DMS 273 (cell line): ENCODE measurements around the gene CCDC171.
"Not testable (repeated sequence)": the region's sequence is repeated elsewhere in the genome, so short reads cannot be mapped to it uniquely, and the experiment has no call there.

Experiments used
- DNase-seq: peaks from one replicate; lab custom pipeline; 2025; ENCODE audit not compliant: unreplicated experiment; lab: John Stamatoyannopoulos, UW

Gene CCDC171

DNA sequence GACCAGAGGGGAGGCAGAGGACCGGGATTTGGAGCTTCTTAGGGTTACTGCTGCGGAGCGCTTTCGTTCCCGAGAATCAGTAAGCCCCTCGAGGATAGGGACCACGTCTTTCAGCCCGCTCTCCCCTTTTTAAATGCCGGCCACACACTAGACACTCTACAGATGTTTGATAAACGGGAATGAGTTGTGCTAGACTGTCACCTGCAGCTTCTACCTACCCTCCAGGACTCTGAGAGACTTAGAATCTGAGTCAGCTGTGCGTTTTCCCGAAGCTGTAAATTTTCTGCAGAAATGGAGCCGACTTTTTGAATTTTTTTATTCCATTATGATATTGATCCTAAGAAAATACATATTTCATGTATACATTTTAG is 670 bp downstream of the CCDC171 start:
- no peak for DNase-seq

DNA sequence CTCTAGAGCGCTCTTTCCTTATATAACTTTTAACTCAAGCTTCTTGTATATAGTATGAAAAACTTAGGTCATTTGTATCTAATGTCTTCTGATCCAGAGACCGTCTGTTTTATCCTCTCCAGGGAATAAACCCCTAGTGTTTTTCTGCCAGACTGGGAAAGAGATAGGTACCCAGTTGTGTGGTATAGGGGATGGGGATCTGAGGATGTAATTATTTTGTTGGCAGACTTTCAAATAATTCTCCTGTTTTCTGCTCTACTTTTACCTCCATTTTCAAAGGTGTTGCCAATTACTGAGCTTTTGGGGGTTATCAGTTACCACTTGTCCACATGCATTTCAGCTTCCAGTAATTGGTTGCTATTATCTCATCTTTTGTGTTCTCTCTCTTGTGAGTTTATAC is 17.9 kb downstream of the CCDC171 start:
- DNase-seq: peak; percentile 61

DNA sequence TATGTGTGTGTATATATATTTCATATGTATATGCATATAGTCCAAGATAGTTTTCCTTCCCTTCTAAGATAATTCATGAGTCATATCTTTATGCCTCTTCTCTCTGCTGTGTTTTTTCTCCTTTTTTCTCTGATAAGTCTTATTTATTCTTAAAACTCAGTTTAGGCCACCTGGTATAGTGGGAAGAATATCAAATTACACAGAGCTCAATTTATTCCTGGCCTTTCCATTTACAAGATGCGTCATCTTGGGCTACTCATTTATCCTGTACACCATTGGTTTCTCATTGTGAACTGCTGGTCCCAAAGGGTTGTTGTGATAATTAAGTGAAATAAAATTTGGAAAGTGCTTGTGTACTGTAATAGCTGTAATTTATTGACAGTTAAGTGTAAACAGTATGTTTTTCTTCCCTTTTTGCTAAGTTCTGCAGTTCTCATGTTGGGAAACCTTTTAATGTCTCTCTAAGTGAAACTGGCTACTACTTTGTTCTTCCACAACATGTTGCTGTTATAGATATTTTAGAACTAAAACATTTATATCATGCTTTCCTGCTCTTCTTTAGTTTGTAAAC is 19.4 kb downstream of the CCDC171 start:
- DNase-seq: peak; percentile 70

DNA sequence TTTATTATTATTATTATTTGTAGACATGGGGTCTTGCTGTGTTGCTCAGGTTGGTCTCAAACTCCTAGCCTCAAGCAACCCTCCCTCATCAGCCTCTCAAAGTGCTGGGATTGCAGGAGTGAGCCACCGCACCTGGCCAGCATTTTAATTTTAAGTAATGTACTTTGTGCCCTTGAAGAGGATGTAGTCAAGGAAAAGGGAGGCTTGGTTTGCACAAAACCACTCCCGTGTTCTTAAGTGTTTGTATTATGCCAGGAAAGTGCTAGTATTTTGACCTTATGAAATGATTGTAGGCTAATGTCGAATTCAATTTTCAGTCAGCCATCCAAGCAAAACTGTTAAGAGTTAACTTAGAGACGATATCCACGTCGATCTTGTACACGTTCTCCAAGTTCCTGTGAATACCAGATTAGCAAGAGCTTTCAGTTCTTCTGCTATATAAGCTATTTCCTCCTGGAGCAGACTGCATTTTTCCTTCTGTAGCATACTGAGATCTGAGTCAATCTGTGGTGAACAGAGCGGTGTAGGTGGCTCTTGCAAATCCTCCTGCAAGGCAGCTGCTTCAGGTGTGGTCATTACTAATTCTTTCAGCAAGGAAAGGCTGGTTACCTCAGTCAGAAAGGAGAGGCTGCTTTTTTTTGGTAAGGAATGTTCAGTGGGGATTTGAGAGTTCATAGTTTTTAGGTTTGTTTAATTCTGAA is 23.7 kb downstream of the CCDC171 start:
- DNase-seq: no peak

DNA sequence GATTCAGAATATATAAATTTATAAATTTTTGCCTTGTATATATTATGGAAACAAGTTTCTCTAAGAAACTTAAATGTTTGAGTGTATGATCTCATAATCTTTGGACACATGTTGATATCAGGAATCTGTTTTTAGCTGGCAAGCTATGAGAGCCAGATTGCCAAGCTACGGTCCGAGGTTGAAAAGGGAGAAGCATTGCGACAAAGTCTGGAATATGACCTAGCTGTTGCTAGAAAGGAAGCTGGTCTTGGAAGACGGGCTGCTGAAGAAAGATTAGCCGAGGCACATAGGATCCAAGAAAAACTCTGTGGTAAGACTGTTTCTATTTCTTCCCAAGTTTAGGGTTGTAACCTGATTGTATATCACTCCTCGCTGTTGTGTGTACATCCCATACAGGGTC is 25.9 kb downstream of the CCDC171 start:
- peak; percentile 4 for DNase-seq

DNA sequence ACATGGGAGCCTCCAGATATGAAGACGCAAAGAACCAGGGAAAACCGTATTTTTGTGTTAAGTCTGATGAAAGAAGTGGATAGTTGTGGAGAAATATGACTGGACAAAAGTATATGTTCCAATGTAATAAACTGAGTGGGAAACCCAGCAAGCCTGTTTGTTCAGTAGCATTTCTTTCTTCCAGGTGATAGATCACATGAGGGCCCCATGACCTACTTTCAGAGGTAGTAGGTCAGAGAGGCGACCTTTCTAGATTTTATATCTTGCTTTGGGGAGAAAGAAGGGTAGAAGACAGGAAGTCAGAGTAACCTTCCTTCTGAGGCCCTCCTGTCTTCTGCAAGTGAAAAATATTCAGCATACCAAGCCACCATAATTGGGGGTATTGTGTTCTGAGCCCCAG is 31.5 kb downstream of the CCDC171 start:
- no peak for DNase-seq

DNA sequence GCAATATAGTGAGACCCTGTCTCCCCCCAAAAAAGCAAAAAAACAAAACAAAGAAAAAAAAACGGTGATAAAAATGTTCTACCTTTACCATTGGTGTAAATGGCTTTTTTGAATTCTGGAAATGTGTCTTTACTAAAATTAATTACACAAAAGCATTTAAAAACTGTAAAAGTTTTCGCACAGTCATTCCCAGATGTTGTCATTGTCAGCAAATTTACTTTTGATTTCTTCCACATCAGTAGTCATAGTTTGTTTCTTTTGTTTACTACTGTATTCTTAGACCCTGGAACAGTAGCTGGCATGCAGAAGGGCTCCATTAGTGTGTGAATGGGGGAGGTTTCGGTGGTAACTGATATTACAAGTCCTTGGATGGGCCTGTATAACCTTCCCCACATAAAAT is 39.5 kb downstream of the CCDC171 start:
- no peak for DNase-seq

DNA sequence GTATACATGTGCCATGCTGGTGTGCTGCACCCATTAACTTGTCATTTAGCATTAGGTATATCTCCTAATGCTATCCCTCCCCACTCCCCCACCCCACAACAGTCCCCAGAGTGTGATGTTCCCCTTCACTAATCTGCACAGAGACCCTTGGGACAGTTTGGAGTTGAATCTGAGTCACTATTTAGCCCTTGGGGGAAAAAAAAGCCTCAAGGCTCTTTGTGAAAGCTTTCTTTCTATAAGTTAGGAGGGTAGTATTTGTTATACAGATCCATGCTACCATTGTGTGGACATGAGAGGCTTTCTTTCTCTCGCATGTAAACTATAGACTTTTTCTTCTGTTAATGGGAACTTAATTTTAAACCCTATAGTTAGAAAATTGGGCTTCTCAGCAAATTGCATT is 40.1 kb downstream of the CCDC171 start:
- not testable (repeated sequence) for DNase-seq

DNA sequence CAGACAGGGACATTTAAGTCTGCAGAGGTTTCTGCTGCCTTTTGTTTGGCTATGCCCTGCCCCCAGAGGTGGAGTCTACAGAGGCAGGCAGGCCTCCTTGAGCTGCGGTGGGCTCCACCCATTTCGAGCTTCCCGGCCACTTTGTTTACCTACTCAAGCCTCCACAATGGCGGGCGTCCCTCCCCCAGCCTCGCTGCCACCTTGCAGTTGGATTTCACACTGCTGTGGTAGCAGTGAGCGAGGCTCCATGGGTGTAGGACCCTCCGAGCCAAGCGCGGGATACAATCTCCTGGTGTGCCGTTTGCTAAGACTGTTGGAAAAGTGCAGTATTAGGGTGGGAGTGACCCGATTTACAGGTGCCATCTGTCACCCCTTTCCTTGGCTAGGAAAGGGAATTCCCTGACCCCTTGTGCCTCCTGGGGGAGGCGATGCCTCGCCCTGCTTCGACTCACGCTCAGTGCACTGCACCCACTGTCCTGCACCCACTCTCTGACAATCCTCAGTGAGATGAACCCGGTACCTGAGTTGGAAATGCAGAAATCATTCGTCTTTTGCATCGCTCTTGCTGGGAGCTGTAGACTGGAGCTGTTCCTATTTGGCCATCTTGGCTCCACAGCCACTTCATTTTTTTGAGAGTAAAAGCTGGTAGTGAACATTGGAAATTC is 48.0 kb downstream of the CCDC171 start:
- DNase-seq: not testable (repeated sequence)

DNA sequence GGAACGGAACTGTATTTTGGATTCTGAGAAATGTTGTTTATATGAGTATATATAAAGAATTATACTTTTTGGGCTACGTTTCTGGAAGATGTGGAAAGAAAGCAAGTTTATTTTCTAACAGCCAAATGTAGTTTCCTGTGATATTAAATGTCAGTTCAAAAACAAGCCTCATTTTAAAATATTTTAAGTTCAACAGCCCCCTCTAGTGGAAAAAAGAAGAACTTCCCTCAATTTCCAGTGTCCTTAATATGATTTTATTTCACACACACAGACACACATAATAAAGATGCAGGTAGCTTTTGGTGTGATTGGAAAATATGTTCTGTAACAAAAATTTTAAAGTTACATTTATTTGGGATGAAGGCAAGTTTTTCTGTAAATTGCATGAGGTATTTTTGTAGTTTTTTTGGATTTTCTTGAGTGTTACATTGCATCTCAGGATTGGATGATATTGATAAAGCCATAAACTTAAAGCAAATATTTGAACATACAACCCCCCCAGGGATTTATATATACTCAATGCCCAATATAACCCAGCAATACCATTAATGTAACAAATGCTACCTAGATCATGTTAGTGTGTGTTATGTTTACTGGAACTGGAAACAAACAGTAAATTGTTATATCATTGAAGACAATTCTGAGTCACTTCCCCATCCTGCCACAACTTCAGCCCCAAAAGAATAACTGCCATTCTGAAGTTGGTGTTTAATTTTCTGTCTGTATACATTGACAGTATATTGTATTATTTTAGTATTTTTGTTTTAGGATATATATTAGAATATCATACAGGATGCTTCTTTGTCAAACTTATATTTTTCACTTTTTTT is 54.0 kb downstream of the CCDC171 start:
- peak; percentile 74 for DNase-seq

DNA sequence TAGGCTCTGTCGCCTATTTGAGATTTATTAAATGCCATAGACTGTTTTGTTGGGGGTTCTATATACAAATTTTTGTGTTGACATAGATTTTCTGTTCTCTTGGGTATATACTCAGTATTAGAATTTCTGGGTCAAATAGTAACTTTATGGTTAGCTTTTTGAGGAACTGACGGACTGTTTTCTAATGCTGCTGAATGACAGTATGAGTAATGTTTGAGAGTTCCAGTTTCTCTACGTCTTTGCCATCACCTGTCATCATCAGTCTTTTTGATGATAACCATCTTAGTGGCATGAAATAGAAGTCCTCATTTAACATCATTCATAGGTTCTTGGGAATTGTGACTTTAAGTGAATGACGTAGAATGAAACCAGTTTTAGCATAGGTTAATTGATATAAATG is 60.1 kb downstream of the CCDC171 start:
- no peak for DNase-seq

DNA sequence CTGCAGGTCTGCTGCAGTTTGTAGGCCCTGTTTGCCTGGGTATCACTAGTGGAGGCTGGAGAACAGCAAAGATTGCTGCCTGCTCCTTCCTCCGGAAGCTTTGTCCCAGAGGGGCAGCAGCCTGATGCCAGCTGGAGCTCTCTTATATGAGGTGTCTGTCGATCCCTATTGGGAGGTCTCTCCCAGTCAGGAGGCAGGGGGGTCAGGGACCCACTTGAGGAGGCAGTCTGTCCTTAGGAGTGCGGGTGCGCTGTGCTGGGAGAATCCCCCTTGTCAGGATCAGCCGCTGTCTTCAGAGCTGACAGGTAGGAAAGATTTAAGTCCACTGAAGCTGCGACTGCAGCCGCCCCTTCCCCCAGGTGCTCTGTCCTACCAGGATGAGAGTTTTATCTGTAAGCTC is 64.9 kb downstream of the CCDC171 start:
- DNase-seq: no peak

DNA sequence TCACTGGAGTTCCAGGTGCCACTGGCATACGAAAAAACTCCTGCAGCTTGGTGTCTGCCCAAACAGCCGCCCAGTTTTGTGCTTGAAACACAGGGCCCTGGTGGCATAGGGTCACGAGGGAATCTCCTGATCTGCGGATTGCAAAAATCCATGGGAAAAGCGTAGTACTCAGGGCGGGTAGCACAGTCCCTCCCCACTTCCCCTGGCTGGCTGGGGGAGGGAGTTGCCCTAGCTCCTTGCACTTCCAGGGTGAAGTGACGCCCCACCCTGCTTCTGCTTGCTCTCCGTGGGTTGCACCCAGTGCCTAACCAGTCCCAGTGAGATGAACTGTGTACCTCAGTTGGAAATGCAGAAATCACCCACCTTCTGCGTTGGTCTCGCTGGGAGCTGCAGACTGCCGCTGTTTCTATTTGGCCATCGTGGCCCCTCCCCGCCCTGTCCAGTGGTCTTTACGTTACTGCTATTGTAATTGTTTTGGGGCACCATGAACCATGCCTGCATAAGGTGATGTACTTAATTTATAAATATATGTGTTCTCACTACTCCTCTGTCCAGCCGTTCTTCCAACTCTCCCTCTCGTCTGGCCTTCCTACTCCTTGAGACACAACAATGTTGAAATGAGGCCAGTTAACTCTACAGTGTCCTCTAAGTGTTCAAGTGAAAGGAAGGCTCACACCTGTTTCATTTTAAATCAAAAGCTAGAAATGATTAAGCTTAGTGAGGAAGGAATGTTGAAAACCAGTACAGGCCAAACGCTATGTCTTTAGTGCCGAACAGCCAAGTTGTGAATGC is 65.9 kb downstream of the CCDC171 start:
- DNase-seq: no peak

DNA sequence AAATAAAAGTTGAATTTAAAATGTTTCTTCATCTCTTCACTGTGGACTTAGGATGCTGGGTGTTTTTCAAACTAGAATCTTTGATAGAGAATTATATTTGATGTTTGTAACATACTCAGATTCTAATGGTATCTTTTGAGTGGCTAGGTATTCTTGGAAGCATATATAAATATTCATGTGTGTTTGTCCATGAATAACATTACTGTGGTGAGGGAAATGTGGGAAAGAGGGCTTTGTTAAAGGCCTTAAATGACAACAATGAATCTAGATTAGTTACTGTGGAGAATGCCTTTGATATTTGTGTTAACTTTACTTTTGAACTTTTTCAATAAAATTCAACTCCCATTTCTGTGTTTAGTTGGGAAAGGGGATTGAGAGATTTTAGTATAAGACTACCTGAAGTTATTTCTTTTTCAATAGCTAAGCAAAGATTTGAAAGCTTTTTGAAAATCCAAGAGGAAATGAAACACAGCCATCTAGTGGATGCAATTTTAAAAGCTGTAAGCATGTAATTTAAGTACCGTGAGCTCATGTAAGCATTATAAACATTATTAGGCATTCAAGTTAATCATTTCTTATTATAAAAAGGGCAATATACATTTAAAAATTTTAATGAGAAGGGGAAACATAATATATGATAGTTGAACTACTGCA is 69.6 kb downstream of the CCDC171 start:
- DNase-seq: peak; percentile 32

DNA sequence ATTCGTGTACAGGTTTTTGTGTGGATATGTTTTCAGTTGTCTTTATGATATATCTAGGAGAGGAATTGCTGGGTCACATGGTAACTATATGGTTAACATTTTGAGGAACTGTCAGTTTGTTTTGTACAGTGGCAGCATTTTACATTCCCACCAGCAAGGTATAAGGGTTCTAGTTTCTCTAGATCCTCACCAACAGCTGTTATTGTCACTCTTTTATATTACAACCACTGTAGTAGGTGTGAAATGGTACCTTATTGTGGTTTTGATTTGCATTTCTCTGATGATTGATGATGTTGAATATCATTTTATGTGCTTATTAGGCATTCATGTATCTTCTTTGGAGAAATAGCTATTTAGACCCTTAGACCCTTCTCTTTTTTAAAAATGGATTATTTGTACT is 82.9 kb downstream of the CCDC171 start:
- no peak for DNase-seq

DNA sequence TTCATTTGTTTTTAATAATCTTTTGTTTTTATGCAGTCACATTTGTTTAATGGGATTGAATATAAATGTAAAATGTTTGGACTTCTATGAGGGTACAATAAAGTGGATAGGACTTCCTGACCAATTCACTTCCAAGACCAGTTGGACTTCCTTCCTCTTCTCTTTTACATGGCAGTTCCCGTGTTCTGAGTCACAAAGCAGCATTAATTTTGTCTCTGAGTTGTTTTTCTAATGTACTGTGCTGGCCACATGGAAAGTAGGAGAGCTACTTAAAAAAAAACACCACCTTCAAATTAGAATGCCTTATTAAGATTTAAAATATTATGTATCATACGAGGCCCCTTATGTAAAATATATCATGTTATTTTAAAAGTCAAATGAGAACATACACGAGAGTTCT is 87.3 kb downstream of the CCDC171 start:
- no peak for DNase-seq

DNA sequence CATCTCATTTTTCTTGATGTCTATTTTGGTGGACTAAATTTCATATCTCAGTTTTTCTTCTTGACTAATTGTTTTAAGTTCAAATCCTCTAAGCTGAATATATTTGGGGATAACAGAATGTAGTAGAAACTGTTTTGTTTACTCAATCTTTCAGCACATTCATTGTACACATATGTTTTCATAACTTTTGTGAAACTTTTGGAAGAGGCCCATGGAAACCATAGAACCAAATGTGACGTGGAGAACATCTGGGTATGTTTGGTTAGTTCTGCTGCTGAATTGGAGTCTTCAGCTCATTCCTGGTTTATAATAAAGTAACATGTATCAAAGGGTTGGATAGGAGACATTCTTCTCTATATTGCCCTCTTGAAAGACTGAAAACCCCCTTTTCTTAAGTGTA is 88.4 kb downstream of the CCDC171 start:
- DNase-seq: no peak

DNA sequence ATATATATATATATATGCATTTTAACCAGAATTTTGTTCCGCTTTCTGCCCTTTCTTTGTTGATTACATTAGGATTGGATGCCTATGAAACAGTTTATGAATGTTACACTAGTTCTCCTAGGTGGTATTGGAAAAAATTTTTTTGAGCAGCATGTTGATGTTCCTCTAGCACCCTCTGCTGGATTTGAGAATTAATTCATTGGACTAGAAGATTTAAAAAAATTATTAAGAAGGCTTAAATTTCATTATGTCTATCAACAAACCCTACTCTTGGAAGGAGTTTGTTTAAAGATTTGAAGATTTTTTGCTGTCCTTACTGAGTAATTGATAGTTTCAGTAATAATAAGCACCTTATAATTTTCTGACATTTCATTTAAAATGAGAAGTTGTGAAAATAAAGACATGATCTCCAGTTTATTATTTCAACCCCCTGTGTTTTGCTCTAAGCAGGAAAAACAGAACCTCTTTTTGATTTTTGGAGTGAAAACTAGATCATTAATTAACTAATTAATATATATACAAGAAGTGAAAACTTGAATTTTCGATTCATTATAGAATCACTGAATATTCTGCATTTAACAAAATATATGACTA is 89.6 kb downstream of the CCDC171 start:
- DNase-seq: peak; percentile 74

DNA sequence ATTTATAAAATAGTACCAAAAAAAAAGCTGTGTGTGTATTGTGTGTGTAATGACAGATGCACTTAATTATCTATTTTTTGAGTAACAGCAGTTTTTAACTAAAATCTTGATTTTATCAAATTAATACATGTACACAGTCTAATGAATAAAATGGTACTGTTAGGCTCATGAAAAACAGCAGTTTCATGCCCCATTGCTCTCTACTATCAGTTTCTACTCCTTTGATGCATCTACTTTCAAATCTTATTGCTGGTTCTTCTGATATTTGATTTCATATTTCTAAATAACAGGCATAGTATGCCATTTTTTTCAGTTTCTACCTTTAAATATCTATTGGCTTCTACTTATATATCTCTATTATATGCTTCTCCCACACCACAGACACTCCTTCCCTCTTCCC is 117.4 kb downstream of the CCDC171 start:
- DNase-seq: no peak

DNA sequence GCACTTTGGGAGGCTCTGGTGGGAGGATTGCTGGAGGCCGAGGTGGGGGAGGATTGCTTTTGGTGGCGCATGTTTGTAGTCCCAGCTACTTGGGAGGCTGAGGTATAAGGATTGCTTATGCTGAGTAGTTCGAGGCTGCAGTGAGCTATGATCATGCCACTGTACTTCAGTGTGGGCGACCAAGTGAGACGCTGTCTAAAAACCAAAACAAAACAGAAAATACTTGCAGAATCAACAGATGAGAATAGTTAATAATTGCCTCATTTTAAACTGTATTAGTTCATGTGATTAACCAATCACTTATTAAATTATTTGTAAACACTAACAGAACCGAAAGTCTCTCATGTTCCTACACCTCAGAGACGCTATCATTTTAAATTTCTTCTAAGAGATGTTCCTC is 118.1 kb downstream of the CCDC171 start:
- DNase-seq: no peak
